ENCODE results near the gene TRIO. TPM values are rescaled to one million over a fixed set of nuclear protein-coding genes. Genes with fewer than 3 reads are reported as not detected.

The TRIO gene
- total RNA-seq, 1 experiment from 2014 or later: 68.4 TPM

DNA sequence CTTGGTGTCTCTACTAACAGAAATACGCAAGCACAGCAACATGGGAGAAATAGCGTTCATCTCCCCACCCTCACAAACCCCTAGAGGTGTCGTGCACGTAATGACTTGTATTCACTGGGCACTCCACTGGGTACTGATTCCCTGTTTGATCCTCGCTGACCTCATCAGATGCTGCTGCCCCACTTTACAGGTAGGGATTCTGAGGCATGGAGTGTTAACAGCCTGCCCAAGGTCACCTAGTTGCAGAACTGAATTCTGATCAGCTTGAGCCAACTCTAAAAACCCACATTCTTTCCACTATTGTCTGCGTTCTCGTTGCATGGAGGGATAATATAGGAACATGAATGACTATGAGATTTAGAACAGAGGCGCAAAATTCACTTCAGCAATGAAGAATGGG, 96.3 kb downstream of the TRIO start:
- DNase-seq (ENCODE audit: low read depth, low spot score) (no peak), ATAC-seq (no peak)
- Histone ChIP-seq H3K9ac (ENCODE audit: low read length) (no peak overlapping the region), H3K27ac (ENCODE audit: low read depth, low read length) (no peak overlapping the region), H3K4me3 (replicated peaks in 1 of 2; ENCODE audit: low read depth in 1 of 2, low read length in 2 of 2) (no peak overlapping the region), H3K9me3 (ENCODE audit: control insufficient read depth in 1 of 2, insufficient read depth in 1 of 2, low read depth in 1 of 2, low read length in 2 of 2) (no peaks in the 10 kb centered on the region), H3K4me1 (ENCODE audit: control insufficient read depth in 1 of 2, insufficient read depth in 2 of 2, low read length in 2 of 2) (no peaks in the 10 kb centered on the region; a peak in 1 of 4 replicates), H3K79me2 (ENCODE audit: insufficient read depth, low read length) (peaks cover 100% of the 10 kb centered on the region), H4K20me1 (ENCODE audit: insufficient read depth) (peaks cover 11% of the 10 kb centered on the region; the same call in 1 of the 2 replicates), H3K36me3 (ENCODE audit: control insufficient read depth in 1 of 2, insufficient read depth in 2 of 2, low read length in 2 of 2) (no peaks in the 10 kb centered on the region), H2AFZ (ENCODE audit: low read depth, low read length, poor library complexity, severe bottlenecking) (no peak overlapping the region), H3K9me2 (ENCODE audit: insufficient read depth) (no peaks in the 10 kb centered on the region), H3K4me2 (ENCODE audit: low read length) (no peak overlapping the region), H3K27me3 (ENCODE audit: insufficient read depth, low read length) (no peaks in the 10 kb centered on the region)
- POLR2A ChIA-PET: no interaction called here
- intact Hi-C loops (cut with micrococcal nuclease): no loop called here
- RAD21 ChIA-PET (ENCODE audit: low non-redundant PET in 1 of 2, low total read pairs in 2 of 2, uncharacterized antibody in 2 of 2, unreplicated experiment in 2 of 2): no interaction called here
- TF ChIP-seq, protein P1, sequence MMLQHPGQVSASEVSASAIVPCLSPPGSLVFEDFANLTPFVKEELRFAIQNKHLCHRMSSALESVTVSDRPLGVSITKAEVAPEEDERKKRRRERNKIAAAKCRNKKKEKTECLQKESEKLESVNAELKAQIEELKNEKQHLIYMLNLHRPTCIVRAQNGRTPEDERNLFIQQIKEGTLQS (IDR thresholded peaks at IDR 0.05): no peak
- TF ChIP-seq EGR1 (IDR thresholded peaks at IDR 0.05; ENCODE audit: low read depth): no peak
- no peak for TF ChIP-seq RAD21 (IDR thresholded peaks at IDR 0.05; ENCODE audit: low read depth)
- TF ChIP-seq ZNF274 (IDR thresholded peaks at IDR 0.05; ENCODE audit: low read depth, low read length): no peak
- no peak for TF ChIP-seq TCF7L2 (IDR thresholded peaks at IDR 0.05; ENCODE audit: borderline replicate concordance, extremely low read depth, insufficient read depth, insufficient read length)
- no peak for TF ChIP-seq CEBPB (IDR thresholded peaks at IDR 0.05; ENCODE audit: low read depth)
- TF ChIP-seq ELF1 (IDR thresholded peaks at IDR 0.05; ENCODE audit: borderline replicate concordance, low read depth): no peak
- TF ChIP-seq SIN3A (IDR thresholded peaks at IDR 0.05; ENCODE audit: low read depth): no peak
- no peak for TF ChIP-seq JUND (IDR thresholded peaks at IDR 0.05)
- BruUV-seq (replicated peaks): no TSS peak
- CTCF ChIA-PET: no interaction called here

DNA sequence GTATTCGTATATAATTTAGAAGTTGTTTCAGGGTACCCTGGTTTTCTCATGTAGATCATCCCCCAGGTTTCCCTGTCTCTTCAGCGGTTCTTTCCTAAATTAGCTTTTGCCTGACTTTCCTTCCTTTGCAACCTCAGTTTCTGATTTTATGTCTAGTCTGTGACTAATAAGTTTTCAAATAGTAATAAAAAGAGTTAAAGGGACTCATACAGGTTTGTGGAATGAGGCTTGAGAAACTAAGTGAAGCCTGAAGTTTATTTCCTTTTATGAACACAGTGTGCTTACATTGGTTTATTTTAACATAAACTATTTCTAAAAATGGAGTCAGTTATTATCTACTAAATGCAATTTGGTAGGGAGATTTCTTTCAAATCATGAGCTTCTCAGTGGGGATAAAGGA, 96.8 kb downstream of the TRIO start:
- Histone ChIP-seq H3K9me3 (ENCODE audit: control insufficient read depth in 1 of 2, insufficient read depth in 1 of 2, low read depth in 1 of 2, low read length in 2 of 2) (no peaks in the 10 kb centered on the region), H3K4me1 (ENCODE audit: control insufficient read depth in 1 of 2, insufficient read depth in 2 of 2, low read length in 2 of 2) (no peaks in the 10 kb centered on the region), H3K4me2 (ENCODE audit: low read length) (no peak overlapping the region), H3K27ac (ENCODE audit: low read depth, low read length) (no peak overlapping the region), H3K4me3 (replicated peaks in 1 of 2; ENCODE audit: low read depth in 1 of 2, low read length in 2 of 2) (no peak overlapping the region), H3K79me2 (ENCODE audit: insufficient read depth, low read length) (peaks cover 100% of the 10 kb centered on the region), H3K36me3 (ENCODE audit: control insufficient read depth in 1 of 2, insufficient read depth in 2 of 2, low read length in 2 of 2) (no peaks in the 10 kb centered on the region), H3K27me3 (ENCODE audit: insufficient read depth, low read length) (no peaks in the 10 kb centered on the region), H3K9me2 (ENCODE audit: insufficient read depth) (no peaks in the 10 kb centered on the region), H4K20me1 (ENCODE audit: insufficient read depth) (peaks cover 11% of the 10 kb centered on the region; the same call in 1 of the 2 replicates), H3K9ac (ENCODE audit: low read length) (no peak overlapping the region), H2AFZ (ENCODE audit: low read depth, low read length, poor library complexity, severe bottlenecking) (no peak overlapping the region)
- no TSS peak for BruUV-seq (replicated peaks)
- POLR2A ChIA-PET: no interaction called here
- DNase-seq (ENCODE audit: low read depth, low spot score) (no peak), ATAC-seq (no peak)
- CTCF ChIA-PET: no interaction called here
- TF ChIP-seq, protein P2, sequence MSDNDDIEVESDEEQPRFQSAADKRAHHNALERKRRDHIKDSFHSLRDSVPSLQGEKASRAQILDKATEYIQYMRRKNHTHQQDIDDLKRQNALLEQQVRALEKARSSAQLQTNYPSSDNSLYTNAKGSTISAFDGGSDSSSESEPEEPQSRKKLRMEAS (IDR thresholded peaks at IDR 0.05): no peak
- TF ChIP-seq TCF7L2 (IDR thresholded peaks at IDR 0.05; ENCODE audit: borderline replicate concordance, extremely low read depth, insufficient read depth, insufficient read length): no peak
- TF ChIP-seq SIN3A (IDR thresholded peaks at IDR 0.05; ENCODE audit: low read depth): no peak
- no peak for TF ChIP-seq POLR2AphosphoS5 (IDR thresholded peaks at IDR 0.05; ENCODE audit: low read depth, low read length)
- TF ChIP-seq ZFX (IDR thresholded peaks at IDR 0.05): no peak
- no peak for TF ChIP-seq SRF (IDR thresholded peaks at IDR 0.05; ENCODE audit: low read depth)
- intact Hi-C loops (cut with micrococcal nuclease): no loop called here
- RAD21 ChIA-PET (ENCODE audit: low non-redundant PET in 1 of 2, low total read pairs in 2 of 2, uncharacterized antibody in 2 of 2, unreplicated experiment in 2 of 2): no interaction called here

Measured in HCT116 (cell line).